ENCODE measurements around the gene MEIOC. TPM values are rescaled to one million over a fixed set of nuclear protein-coding genes. Genes with fewer than 3 reads are reported as not detected.
"Not testable (repeated sequence)": the region's sequence is repeated elsewhere in the genome, so short reads cannot be mapped to it uniquely, and the experiment has no call there.

Gene MEIOC
- total RNA-seq, result 0.41 TPM

DNA sequence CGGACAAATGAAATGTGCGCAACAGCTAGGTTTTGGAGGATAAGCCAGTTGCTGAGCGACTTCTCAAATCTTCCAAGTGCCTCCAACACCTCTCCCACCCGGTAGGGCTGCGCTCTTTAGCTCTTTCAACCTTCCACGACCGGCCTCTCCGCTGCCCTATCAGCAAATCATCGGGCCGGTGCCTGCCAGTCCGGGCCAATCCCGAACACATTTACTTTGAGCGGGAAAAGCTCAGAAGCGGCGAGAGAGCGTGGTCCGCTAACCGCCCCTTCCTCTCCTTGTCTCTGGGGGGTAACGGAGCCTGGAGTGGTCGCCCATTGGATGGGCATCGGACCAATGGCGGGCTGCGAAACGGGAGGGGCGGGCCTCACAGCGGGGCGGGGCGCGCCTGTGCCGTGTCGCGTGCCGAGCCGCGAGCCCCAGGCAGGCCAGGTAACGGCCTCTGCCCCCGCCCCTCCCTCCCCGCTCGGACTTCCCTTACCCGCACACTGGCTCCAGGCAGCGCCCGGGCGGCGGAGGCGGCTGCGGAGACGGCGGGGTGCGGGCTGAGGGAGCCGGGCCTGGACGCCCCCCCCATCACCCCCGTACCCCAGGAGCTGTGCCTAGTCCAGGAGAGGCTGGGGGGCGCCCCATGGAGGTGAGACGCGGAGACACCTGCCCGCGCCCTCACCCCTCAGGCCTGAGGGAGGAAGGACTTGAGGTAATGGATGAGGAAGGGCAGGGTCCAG lies at the start of gene MEIOC:
MEIOC (plus strand) TSS at position 486 of the 728 bp plus-strand sequence; CDS start at position 632, 146 bp downstream.
- DNase-seq (ENCODE audit: low spot score in 2 of 2), result peak in 1 of 2 donors; percentile 23
- FAIRE-seq, result no peak

DNA sequence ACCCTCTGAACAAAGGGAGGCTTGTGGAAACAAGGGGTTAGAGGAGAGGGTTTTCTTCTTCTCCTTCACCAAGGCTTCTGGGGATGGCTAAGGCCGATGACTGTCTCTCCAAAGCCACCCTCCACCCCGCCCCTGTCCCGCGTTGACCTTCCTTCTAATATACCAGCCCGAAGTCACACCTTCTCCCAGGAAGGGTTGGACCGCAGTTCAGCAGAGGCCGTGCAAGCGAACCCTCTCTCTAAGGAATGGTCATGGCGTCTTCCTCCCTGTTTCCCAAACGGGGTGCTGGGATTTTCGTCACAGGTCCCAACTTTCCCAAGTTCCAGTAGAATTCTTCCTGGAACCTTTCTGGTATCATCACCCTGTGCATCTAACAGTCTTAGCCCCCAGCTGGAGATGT lies 49.6 kb upstream of the MEIOC start:
- no peak for DNase-seq (ENCODE audit: low spot score in 2 of 2)
- no peak for FAIRE-seq

DNA sequence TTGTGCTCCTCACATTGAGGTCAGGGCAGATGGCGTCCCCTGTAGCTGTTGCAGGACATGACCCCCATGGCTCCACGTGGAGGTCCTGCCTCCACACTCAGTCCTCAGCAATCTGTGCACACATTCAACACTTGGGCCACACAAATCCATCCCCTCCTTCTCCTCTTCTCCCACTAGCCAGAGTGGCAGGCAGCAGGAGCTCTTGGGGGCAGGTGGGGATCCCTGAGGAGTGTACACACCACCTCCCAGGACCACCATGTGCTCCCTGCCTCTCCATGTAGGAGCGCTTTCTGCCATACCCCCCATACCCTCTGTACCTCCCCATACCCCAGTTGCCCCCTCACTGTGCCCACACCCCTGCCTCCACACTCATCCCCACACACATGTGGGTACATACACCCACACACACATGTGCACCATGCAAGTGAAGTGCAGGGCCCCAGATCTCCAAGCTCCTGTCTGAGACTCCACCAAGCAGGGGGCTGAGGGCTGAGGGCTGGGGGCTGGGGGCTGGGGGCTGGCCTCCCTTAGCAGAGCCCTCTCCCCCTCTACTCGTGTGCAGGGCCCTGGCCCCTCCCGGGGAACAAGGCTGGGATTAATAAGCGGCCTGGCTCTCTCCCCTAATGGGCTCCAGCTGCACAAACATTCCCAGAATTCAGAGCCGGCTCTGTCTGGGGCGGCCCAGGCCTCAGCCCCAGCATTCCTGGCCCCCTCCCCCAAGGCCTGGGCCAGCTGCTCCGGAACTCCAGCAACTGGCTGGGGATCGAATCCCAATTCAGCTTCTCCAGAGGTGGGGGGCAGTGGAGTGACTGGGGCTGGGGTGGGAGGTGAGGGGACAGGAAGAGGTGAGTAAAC lies 48.2 kb upstream of the MEIOC start:
- DNase-seq (ENCODE audit: low spot score in 2 of 2) (no peak), FAIRE-seq (no peak)

DNA sequence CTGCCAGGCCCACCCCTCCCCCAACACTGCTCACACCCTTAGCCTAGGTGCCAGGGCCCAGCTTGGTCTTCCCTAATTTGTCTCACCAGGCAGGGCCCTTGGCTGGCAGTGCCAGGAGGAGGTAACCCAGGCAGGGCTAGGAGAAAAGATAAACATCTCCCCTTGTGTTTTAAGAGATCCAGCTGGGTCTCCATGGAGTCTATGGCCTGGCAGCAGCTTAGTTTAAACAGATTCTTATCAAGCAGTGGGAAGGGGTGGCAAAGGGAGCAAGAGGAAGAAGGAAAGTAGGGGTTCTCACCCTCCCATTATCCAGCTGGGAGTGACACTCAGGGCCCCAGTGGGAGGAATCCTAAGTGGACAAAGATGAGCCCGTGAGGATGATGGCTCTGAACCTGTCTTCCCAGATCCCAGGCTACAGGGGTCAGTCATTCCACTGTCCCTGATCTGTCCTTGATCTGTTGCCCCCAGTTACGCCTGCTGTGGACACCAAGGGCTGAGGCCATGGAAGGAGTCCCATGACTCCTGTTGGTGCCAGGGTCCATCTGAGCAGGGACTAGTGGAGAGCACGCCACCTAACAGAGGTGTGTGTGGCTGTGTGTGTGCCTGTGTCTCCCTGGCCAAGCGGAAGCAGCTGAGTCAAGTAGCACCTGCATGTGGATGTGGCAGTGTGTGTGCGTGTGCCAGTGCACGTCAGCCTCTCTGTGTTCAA lies 47.4 kb upstream of the MEIOC start:
- DNase-seq (ENCODE audit: low spot score in 2 of 2), result no peak

DNA sequence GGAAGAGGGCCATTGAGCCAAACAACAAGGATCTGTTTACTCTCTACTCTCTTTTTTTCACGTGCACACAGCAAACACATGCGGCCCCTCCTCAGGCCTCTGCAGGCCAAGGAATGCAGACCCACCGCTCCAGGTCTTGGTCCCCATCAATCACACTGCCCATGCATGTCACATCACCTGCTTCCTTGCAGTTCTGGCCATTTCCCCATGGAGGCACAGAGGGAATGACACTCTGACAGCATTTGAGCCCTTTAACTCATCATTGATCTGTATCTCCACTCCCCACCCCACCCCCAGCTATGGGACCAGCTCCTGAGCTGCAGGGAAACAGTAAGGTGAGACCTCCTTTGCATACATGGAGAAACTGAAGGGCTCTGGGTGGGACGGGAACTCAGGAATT lies 45.9 kb upstream of the MEIOC start:
- DNase-seq (ENCODE audit: low spot score in 2 of 2) (no peak), FAIRE-seq (no peak)

More for the DNA sequence above, 47.4 kb upstream of the MEIOC start:
- no peak for FAIRE-seq

DNA sequence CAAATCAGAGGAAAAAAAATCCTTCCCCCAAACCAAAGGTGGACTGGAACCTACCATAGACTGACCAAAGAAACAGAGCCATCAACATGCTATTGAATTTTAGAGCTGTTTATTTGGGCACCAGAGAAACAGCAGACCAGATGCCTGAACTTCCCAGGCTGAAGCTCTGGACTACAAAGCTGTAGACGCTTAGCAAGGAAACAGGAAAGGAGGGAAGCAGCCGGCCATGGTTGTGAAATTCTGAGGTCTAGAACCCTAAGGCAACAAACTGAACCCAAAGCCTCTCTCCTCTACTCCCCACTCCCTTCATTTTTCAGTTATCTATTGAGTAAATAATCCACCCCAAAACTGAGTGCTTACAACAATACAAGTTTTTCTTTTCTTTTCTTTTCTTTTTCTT lies 45.4 kb upstream of the MEIOC start:
- FAIRE-seq, result no peak
- DNase-seq (ENCODE audit: low spot score in 2 of 2), result no peak

DNA sequence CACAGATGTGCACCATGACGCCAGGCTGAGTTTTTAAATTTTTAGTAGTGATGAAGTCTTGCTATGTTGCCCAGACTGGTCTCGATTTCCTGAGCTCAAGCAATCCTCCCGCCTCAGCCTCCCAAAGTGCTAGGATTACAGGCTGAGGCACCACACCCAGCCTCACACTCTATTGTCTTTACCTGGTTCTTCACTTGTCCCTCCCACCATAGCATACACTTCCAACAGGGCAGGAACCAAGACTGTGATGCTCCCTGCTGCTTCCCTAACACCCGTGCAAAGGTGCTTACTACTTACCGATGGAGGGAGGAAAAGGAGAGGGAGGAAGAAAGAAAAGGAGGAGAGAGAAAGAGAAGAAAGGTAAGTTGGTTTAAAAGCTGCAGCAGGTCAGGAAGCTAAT lies 41.4 kb upstream of the MEIOC start:
- FAIRE-seq (no peak), DNase-seq (ENCODE audit: low spot score in 2 of 2) (no peak)

DNA sequence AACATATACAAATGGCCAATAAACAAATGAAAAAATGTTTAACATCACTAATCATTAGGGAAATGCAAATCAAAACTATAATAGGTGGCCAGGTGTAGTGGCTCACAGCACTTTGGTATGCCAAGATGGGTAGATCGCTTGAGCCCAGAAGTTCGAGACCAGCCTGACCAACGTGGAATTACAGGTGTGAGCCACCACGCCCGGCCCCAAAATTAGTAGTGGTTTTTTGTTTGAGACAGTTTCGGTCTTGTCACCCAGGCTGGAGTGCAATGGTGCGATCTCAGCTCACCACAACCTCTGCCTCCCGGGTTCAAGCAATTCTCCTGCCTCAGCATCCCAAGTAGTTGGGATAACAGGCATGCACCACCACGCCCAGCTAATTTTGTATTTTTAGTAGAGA lies 37.6 kb upstream of the MEIOC start:
- FAIRE-seq; DNase-seq (ENCODE audit: low spot score in 2 of 2): not testable (repeated sequence)

DNA sequence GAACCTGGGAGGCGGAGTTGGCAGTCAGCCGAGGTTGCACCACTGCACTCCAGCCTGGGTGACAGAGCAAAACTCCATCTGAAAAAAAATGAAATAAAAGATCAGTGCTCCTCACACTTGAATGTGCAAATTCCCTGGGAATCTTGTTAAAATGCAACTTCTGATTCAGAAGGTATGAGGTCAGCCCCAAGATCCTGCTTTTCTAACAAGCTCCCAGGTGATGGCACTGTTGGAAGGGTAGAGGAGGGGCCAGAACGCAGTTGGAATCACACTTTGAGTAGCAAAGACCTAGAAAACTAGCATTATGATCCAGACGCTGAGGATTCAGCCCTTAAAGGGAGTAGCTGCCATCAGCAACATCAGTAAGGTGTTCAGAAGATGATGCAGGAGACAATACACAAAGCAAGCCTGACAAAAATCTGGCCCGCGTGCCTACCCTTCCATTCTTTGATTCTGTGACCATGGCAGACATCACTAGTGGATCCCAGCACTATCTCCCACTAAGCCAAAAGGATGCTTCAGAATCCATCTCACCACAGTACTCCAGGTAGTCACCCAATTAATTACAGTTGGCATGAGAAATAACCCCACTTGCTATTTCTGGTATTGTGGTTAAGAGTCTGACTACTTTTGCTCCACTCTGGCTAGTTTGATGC lies 33.1 kb upstream of the MEIOC start:
- no peak for DNase-seq (ENCODE audit: low spot score in 2 of 2)
- FAIRE-seq, result no peak

DNA sequence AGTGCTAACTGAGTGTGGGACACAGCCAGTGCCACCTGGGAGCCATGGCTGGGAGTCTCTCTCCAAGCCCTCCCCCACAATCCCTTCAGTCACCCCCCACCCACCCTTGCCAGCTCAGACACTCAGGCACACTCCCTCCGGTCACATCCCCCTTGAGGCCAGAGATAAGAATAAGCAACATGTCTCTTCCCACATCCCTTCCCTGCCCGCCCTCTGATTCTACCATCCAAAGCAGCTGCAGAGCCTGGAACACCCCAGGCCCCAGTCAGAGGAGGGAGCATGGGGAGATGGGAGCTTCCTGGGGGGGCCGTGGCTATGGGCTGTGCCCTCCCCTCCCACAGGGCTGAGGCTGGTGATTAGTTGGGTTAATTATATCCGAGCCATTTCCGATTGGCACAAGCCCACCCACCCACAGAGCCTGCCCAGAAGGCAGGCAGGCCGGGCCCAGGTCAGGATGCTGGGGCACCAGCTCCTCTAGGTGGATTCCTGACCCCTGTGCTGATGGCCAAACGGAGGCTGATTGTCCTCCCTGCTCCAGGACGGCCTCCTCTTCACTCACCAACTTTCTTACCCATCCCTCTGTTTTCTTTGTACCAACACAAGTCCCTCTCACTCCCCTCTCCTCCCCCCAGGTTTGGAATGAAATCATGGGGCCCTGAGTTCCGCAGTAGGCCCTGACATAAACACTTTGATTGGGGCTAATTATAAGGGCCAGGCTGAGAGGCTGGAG lies 28.6 kb upstream of the MEIOC start:
- FAIRE-seq (no peak), DNase-seq (ENCODE audit: low spot score in 2 of 2) (no peak)

DNA sequence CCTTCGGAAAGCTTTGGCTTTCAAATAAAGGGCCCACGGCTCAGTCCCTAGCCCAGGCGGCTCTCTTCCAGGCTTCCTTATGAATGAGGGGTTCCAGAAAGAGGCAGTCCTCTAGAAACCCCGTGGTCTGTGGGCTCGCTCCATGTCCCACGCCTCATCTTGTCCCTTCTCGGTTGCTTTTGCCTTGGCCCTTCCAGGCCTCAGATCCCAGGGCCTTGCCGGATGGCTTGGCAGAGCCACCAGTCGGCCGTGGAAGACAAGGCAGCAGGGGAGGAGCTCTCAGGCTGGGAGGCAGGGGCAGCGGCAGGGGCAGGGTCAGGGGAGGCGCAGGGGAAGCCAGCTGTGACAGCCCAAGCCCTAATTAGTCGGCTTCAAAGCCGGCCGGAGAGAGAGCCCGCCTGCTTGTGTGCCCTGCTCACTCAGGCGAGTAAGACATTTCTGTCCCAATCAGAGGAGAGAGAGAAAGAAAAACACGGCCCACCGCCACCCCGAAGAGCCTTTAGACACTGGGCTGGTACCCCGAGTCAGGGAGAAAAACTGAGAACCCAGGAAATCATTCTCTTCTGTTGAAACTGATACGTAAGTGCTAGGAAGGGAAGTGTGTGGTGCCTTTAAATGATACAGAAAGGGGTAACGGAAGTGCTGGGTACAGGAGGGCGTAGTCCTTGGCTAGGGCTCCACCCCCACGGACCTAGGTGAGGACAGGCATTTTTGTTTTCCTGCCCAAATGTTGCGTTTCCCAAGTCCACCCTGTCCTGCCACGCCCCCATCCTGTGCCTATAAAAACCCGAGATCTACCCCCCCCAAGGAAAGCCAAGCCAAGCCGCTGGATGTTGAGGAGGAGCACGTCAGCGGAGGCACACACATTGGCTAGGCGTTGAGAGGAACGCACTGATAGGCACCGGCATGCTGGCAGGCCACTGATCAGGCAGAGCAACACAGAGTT lies 27.8 kb upstream of the MEIOC start:
- FAIRE-seq (no peak), DNase-seq (ENCODE audit: low spot score in 2 of 2) (peak in 1 of 2 donors; percentile 41)

DNA sequence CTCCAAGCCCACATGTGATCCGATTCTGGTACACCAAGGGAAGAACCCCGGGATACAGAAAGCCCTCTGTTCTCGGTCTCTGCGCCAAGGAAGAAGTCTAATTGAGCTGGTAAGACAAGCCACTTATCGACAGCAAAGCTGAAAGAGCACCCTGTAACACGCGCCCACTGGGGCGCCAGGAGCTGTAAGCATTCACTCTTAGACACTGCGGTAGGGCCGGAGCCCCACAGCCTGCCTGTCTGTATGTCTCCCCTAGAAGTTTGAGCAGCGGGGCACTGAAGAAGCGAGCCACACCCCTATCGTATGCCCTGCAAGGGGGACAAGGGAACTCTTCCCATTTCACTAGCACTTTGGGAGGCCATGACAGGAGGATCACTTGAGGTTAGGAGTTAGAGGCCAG lies 27.0 kb upstream of the MEIOC start:
- DNase-seq (ENCODE audit: low spot score in 2 of 2), result no peak
- no peak for FAIRE-seq

DNA sequence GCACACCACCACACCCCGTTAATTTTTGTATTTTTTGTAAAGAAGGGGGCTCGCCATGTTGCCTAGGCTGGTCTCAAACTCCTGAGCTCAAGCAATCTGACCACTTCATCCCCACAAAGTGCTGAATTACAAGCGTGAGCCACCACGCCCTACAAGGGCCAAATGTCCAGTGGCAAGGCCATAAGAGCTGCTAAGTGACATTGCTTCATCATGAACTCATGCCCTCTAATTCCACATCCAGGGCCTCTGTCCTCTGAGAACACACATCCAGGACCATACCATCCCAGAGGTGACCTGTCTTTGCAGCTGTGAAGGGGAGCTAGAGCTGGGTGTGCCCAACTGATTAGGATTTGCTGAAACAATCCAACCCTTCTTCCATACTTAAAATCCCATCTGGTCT lies 25.6 kb upstream of the MEIOC start:
- FAIRE-seq (no peak), DNase-seq (ENCODE audit: low spot score in 2 of 2) (no peak)

DNA sequence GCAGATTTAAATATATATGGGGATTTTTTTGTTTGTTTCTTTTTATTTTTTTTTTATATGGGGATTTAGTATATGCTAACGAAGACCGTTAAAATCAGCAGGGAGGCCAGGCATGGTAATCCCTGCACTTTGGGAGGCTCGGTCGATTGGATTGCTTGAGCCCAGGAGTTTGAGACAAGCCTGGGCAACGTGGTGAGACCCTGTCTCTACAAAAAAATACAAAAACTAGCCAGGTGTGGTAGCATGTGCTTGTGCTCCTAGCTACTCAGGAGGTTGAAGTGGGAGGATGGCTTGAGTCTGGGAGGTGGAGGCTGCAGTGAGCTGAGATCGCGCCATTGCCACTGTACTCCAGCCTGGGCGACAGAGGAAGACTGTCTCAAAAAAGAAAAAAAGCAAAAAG lies 22.3 kb upstream of the MEIOC start:
- FAIRE-seq (no peak), DNase-seq (ENCODE audit: low spot score in 2 of 2) (no peak)

DNA sequence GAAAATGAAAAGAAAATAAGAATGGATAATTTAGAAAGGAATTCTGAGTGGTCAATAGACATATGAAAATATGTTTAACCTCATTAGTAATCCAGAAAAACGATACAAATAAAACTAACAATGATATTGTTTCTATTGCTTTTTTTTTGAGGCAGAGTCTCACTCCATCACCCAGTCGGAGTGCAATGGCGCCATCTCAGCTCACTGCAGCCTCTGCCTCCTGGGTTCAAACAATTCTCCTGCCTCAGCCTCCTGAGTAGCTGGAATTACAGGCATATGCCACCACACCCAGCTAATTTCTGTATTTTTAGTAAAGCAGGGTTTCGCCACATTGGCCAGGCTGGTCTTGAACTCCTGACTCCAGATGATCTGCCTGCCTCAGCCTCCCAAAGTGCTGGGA lies 21.9 kb upstream of the MEIOC start:
- not testable (repeated sequence) for FAIRE-seq; DNase-seq (ENCODE audit: low spot score in 2 of 2)

DNA sequence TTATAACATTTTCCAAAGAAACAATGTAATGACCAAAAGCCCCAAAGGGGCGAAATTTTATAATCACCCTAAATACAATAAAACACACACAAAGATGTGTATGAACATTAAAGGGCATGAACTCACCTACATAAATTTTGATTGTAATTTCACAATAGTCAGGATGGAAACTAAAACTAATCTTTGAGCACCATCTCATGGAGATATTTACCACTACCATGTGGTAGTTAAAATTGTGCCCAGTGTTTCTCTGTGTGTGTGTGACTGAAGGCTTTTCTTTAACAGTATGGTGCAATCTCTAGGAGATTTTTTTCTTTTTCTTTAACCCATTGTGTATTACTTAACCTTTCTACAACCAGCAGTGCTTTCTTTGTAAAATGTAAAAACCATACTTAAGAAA lies 19.7 kb upstream of the MEIOC start:
- DNase-seq (ENCODE audit: low spot score in 2 of 2), result peak in 1 of 2 donors; percentile 36
- peak; percentile 28 for FAIRE-seq

DNA sequence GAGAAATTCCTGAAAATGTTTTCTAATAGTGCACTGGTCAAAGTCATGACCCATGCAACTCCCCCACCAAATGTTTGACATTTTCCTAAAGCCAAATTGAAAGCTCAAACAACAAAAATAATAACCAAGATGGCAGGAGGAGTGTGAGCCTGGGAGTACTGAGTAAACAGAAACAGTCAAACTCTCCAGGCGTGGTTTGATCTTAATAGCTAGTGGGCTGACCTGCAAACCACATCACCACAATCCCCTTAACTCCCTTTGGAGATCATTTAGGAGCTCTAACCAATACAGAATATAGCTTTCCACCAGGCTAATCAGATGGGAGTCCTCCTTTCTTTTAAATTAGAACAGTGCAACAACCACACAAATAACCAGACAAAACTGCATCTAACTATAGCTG lies 19.2 kb upstream of the MEIOC start:
- FAIRE-seq (no peak), DNase-seq (ENCODE audit: low spot score in 2 of 2) (no peak)

DNA sequence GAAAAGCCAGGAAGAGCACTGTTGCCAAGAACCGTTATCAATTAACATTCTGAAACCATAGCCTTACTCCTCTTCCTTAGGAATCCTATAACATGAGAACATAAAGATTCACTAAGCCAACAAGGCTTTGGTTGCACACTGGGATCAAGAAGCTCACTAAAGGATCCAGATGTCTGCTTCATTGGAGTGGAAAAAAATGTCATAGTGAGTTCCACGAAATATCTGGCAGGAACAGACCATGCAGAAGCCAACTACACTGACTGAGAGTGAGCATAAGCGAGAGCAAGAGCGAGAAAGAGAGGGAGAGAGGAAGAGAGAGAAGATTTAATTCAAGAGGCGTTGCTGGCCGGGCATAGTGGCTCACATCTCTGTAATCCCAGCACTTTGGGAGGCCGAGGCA lies 13.4 kb upstream of the MEIOC start:
- FAIRE-seq, result no peak

DNA sequence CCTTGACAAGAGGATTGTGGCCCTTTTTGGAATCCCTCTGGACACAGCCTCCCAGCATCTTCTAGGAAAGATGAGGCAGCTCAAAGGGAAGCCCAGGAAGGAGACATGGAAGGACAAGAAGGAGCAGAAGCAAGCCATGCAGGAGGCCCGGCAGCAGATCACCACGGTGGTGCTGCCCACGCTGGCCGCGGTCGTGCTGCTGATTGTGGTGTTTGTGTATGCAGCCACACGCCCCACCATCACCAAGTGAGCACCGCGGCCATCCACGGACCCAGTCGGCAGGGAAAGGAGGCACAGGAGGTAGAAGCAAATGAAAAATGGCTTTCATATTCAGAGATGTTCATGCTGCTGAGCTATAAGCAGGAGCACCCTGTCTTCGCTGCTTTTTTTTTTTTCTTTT lies 10.9 kb upstream of the MEIOC start:
- no peak for DNase-seq (ENCODE audit: low spot score in 2 of 2)
- no peak for FAIRE-seq

More for the DNA sequence above, 13.4 kb upstream of the MEIOC start:
- no peak for DNase-seq (ENCODE audit: low spot score in 2 of 2)
